Mesothelial cell of epicardium (in vitro differentiated cells): ENCODE measurements around the gene OLFML2A. TPM values are rescaled to one million over a fixed set of nuclear protein-coding genes. Genes with fewer than 3 reads are reported as not detected.

ENCODE experiments used
- DNase-seq, 2 experiments: peaks; one replicate each; pipeline ENCODE4 v3.0.0; 2021; ENCODE audit warnings: low spot score in 2 of 2; ENCODE audit not compliant: unreplicated experiment in 2 of 2
- H3K27ac Mint-ChIP-seq: 2 replicates; pipeline ENCODE4 v1.8.0; 2021; ENCODE audit warnings: mixed read lengths
- H3K27me3 Mint-ChIP-seq: 2 replicates; pipeline ENCODE4 v1.8.0; 2021; ENCODE audit warnings: low read depth, mixed read lengths
- H3K36me3 Mint-ChIP-seq: 2 replicates; pipeline ENCODE4 v1.8.0; 2021; ENCODE audit warnings: mixed read lengths
- H3K4me1 Mint-ChIP-seq: 2 replicates; pipeline ENCODE4 v1.8.0; 2021; ENCODE audit warnings: mixed read lengths
- H3K4me3 Mint-ChIP-seq: 2 replicates; pipeline ENCODE4 v1.8.0; 2021; ENCODE audit warnings: mild to moderate bottlenecking, moderate library complexity, mixed read lengths
- H3K9me3 Mint-ChIP-seq: 2 replicates; pipeline ENCODE4 v1.8.0; 2021; ENCODE audit warnings: mixed read lengths
- CTCF ChIP-seq: fragments of 200-600 bp; sonication (generic); IDR thresholded peaks from one replicate; pipeline ENCODE4 v1.5.0; 2021; ENCODE audit warnings: antibody characterized with exemption; ENCODE audit not compliant: unreplicated experiment
- total RNA-seq: library from RNA; stranded (reverse); gene quantifications from 3 replicates; pipeline ENCODE4 v1.2.1, GENCODE V29; 2021

Gene OLFML2A
- total RNA-seq, 1 donor from 2014 or later: 37.4 TPM

- TF ChIP-seq CTCF: no peak
- Mint-ChIP-seq H3K36me3 (no peaks in the 10 kb centered on the region), H3K27ac (no peak overlapping the region), H3K4me3 (no peak overlapping the region), H3K9me3 (peaks cover 4% of the 10 kb centered on the region), H3K4me1 (peaks cover 36% of the 10 kb centered on the region), H3K27me3 (no peaks in the 10 kb centered on the region)
- no peak for DNase-seq
Measured at GRCh38 chr9:124761196-124761595, 15.7 kb upstream of the OLFML2A start.

- H3K4me3 Mint-ChIP-seq: no peak overlapping the region
- peaks cover 31% of the 10 kb centered on the region for H3K4me1 Mint-ChIP-seq
- peaks cover 4% of the 10 kb centered on the region for H3K27me3 Mint-ChIP-seq
Measured at GRCh38 chr9:124761710-124762109, 15.2 kb upstream of the OLFML2A start.

GRCh38 chr9:124762633-124763032 lies 14.3 kb upstream of the OLFML2A start:
- Mint-ChIP-seq H3K9me3 (peaks cover 4% of the 10 kb centered on the region), H3K27me3 (peaks cover 7% of the 10 kb centered on the region), H3K27ac (no peak overlapping the region), H3K36me3 (no peaks in the 10 kb centered on the region), H3K4me3 (no peak overlapping the region), H3K4me1 (peaks cover 23% of the 10 kb centered on the region)
- DNase-seq: no peak
- TF ChIP-seq CTCF: no peak

More at GRCh38 chr9:124761710-124762109, 15.2 kb upstream of the OLFML2A start:
- no peak overlapping the region for H3K27ac Mint-ChIP-seq
- H3K36me3 Mint-ChIP-seq: no peaks in the 10 kb centered on the region
- no peak for DNase-seq
- TF ChIP-seq CTCF: no peak
- H3K9me3 Mint-ChIP-seq: peaks cover 4% of the 10 kb centered on the region

GRCh38 chr9:124764774-124765438 lies 12.0 kb upstream of the OLFML2A start:
- no peak for DNase-seq
- TF ChIP-seq CTCF: no peak
- Mint-ChIP-seq H3K27ac (no peak overlapping the region), H3K4me3 (no peak overlapping the region), H3K4me1 (peaks cover 18% of the 10 kb centered on the region), H3K36me3 (no peaks in the 10 kb centered on the region), H3K27me3 (peaks cover 23% of the 10 kb centered on the region), H3K9me3 (peaks cover 4% of the 10 kb centered on the region)

- DNase-seq: no peak
- Mint-ChIP-seq H3K36me3 (no peaks in the 10 kb centered on the region), H3K4me1 (peaks cover 18% of the 10 kb centered on the region), H3K4me3 (no peak overlapping the region), H3K27me3 (peaks cover 23% of the 10 kb centered on the region), H3K27ac (no peak overlapping the region), H3K9me3 (peaks cover 4% of the 10 kb centered on the region)
- no peak for TF ChIP-seq CTCF
Measured at GRCh38 chr9:124765439-124765835, 11.5 kb upstream of the OLFML2A start.
